CD4-positive, alpha-beta memory T cell (primary cell): ENCODE results near the gene TPM1. TPM values are rescaled to one million over a fixed set of nuclear protein-coding genes. Genes with fewer than 3 reads are reported as not detected.
A peak's percentile ranks its signal among the peaks of the same experiment; 100 is the strongest.

Source experiments
- CTCF ChIA-PET: fragments of 350-600 bp; sonication (Branson Sonifier 250); formaldehyde crosslinking; loops from one replicate; lab custom pipeline; 2021; ENCODE audit warnings: inconsistent platforms; ENCODE audit not compliant: partially characterized antibody; lab: Charles Lee
- POLR2A ChIA-PET: fragments of 350-600 bp; sonication (Branson Sonifier 250); formaldehyde crosslinking; loops from one replicate; lab custom pipeline; 2021; ENCODE audit not compliant: partially characterized antibody; lab: Charles Lee
- DNase-seq, 5 donors: peaks; one replicate each; pipeline versions ENCODE4 v3.0.0 to v3.0.0-alpha.2; 2020 to 2022; ENCODE audit warnings: mixed read lengths in 1 of 5
- H3K27ac ChIP-seq: one replicate; pipeline ENCODE4 v1.7.0; 2013; ENCODE audit warnings: low read depth, low read length
- H3K27me3 ChIP-seq: 2 replicates; pipeline ENCODE4 v1.7.0; 2013; ENCODE audit warnings: mild to moderate bottlenecking, low read length, moderate library complexity; ENCODE audit not compliant: insufficient read depth
- H3K36me3 ChIP-seq: 2 replicates; pipeline ENCODE4 v1.7.0; 2013; ENCODE audit warnings: mild to moderate bottlenecking, low read length, moderate library complexity; ENCODE audit not compliant: insufficient read depth
- H3K4me1 ChIP-seq: 2 replicates; pipeline ENCODE4 v1.7.0; 2013; ENCODE audit warnings: mild to moderate bottlenecking, low read length, moderate library complexity; ENCODE audit not compliant: insufficient read depth
- H3K4me3 ChIP-seq, 2 donors: one replicate each; pipeline ENCODE4 v1.7.0; 2013; ENCODE audit warnings: low read length in 2 of 2, mild to moderate bottlenecking in 1 of 2
- H3K9me3 ChIP-seq, 2 donors: one replicate each; pipeline ENCODE4 v1.7.0; 2013; ENCODE audit warnings: low read length in 2 of 2, control low read depth in 1 of 2; ENCODE audit not compliant: control insufficient read depth in 1 of 2
- H3K27ac Mint-ChIP-seq, 7 donors: one replicate each; pipeline ENCODE4 v1.8.0; 2020 to 2021; ENCODE audit warnings: mixed read lengths in 7 of 7, mild to moderate bottlenecking in 6 of 7, inconsistent platforms in 3 of 7, moderate library complexity in 3 of 7
- H3K27me3 Mint-ChIP-seq, 2 donors: one replicate each; pipeline ENCODE4 v1.8.0; 2020 to 2021; ENCODE audit warnings: mixed read lengths in 2 of 2
- H3K36me3 Mint-ChIP-seq, 2 donors: one replicate each; pipeline ENCODE4 v1.8.0; 2020 to 2021; ENCODE audit warnings: mixed read lengths in 2 of 2, inconsistent platforms in 1 of 2, mild to moderate bottlenecking in 1 of 2
- H3K4me1 Mint-ChIP-seq, 4 donors: one replicate each; pipeline ENCODE4 v1.8.0; 2020 to 2021; ENCODE audit warnings: mixed read lengths in 4 of 4, mild to moderate bottlenecking in 1 of 4
- H3K4me3 Mint-ChIP-seq, 8 donors: one replicate each; pipeline ENCODE4 v1.8.0; 2020 to 2021; ENCODE audit warnings: mixed read lengths in 8 of 8, mild to moderate bottlenecking in 7 of 8, moderate library complexity in 6 of 8, inconsistent platforms in 3 of 8
- H3K9me3 Mint-ChIP-seq, 8 donors: one replicate each; pipeline ENCODE4 v1.8.0; 2020 to 2021; ENCODE audit warnings: mixed read lengths in 8 of 8, mild to moderate bottlenecking in 5 of 8, inconsistent platforms in 3 of 8, moderate library complexity in 1 of 8
- intact Hi-C: fragments of 100-400 bp; cut with micrococcal nuclease; formaldehyde crosslinking; loops from one replicate; pipeline ENCODE4 v1.15.1; 2023
- polyA plus RNA-seq, 2 donors: library from polyadenylated mRNA; unstranded; fragments of 300-500 nt; fragmentation: Illumina TruSeq; gene quantifications; one replicate each; pipeline ENCODE4 v1.2.3, GENCODE V29; 2021
- total RNA-seq, 2 experiments: library from RNA; stranded (reverse); gene quantifications; one replicate each; pipeline ENCODE4 v1.2.3, GENCODE V29; 2021

TPM1 gene
- total and polyA plus RNA-seq, 4 experiments from 2014 or later: 8.5 to 29.4 (median 18.4) TPM

DNA sequence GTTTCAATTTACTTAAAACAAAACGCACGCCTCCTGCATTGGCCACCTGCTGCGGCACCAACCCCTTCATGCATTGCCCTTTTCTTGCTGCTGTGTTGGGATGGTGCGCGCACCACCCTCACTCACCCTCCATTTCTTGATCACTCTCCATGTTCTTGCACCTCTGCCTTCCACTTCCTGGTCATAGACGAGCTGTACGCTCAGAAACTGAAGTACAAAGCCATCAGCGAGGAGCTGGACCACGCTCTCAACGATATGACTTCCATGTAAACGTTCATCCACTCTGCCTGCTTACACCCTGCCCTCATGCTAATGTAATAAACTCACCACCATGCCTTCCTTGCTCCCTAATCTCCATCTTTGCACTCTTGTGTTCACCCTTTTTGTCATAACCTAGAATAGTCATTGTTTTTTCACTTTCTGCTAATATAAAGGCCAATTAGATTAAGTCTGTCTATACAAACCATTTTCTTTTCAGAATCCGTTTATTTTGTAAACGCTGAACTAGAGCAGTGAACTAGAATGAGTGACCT, 21.4 kb downstream of the TPM1 start:
- H3K36me3 Mint-ChIP-seq: peaks cover 63 to 70% of the 10 kb centered on the region in 2 donors
- POLR2A ChIA-PET: no interaction called here

DNA sequence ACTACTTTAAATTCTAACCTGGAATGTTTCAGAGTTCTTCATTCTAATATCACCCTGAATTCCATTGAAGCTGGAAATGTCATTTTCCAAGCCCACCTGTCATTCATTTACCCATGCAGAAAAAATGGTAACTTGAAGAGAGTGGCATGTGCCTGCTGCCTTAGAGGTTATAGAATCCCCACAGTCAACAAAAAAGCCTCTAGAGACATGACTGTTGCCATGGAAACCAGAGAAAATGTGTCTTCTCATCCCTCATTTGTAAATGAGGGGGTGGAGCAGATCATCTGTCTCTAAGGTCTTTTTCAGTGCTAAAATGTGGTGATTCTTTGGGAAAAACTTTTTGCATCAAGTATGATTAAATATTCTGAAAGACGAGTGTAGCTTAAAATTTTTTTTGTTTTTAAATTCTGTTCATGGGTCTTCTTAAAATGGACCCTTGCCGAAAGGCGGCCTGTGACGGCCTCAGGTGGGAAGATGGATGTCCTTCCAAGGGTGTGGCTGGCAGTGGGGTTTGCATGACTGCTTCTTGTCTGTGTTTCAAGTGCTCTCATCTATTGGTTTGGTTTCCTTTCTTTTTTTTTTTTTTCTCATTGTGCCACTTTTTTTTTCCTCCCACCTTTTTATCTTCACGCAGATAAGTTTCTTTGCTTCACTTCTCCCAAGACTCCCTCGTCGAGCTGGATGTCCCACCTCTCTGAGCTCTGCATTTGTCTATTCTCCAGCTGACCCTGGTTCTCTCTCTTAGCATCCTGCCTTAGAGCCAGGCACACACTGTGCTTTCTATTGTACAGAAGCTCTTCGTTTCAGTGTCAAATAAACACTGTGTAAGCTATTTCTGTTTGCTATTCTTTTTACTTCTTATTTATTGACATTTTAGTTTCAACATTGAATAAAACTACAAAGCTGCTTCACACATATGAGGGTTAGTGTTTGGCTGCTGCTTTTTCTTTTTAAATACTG, 23.0 kb downstream of the TPM1 start:
- ChIA-PET CTCF (interaction anchor here (4.5 kb wide), 1 partner anchor 18 kb away, joined by 34 read pairs; no protein-coding TSS in a partner anchor), POLR2A (no interaction called here)
- Histone ChIP-seq H3K4me3 (no peak overlapping the region), H3K27me3 (no peaks in the 10 kb centered on the region), H3K27ac (no peak overlapping the region), H3K4me1 (no peaks in the 10 kb centered on the region), H3K36me3 (peaks cover 16% of the 10 kb centered on the region), H3K9me3 (no peaks in the 10 kb centered on the region)
- Mint-ChIP-seq H3K4me3 (no peak overlapping the region), H3K36me3 (peaks cover 50 to 59% of the 10 kb centered on the region in 2 donors), H3K27me3 (no peaks in the 10 kb centered on the region), H3K4me1 (no peaks in the 10 kb centered on the region), H3K27ac (peak overlapping the region in 3 of 7 donors; percentile 6 to 74 (median 33)), H3K9me3 (no peaks in the 10 kb centered on the region)
- intact Hi-C loops: no loop called here
- no peak for DNase-seq

More for the DNA sequence above, 21.4 kb downstream of the TPM1 start:
- Histone ChIP-seq H3K4me1 (no peaks in the 10 kb centered on the region), H3K27me3 (no peaks in the 10 kb centered on the region), H3K27ac (no peak overlapping the region), H3K36me3 (peaks cover 28% of the 10 kb centered on the region), H3K9me3 (no peaks in the 10 kb centered on the region), H3K4me3 (no peak overlapping the region)
- Mint-ChIP-seq H3K27me3 (no peaks in the 10 kb centered on the region), H3K9me3 (no peaks in the 10 kb centered on the region), H3K4me1 (no peaks in the 10 kb centered on the region), H3K27ac (peak overlapping the region in 1 of 7 donors; percentile 38), H3K4me3 (no peak overlapping the region)
- no peak for DNase-seq
- CTCF ChIA-PET: interaction anchor here (4.5 kb wide), 1 partner anchor 16 kb away, joined by 34 read pairs; no protein-coding TSS in a partner anchor
- intact Hi-C loops: no loop called here

DNA sequence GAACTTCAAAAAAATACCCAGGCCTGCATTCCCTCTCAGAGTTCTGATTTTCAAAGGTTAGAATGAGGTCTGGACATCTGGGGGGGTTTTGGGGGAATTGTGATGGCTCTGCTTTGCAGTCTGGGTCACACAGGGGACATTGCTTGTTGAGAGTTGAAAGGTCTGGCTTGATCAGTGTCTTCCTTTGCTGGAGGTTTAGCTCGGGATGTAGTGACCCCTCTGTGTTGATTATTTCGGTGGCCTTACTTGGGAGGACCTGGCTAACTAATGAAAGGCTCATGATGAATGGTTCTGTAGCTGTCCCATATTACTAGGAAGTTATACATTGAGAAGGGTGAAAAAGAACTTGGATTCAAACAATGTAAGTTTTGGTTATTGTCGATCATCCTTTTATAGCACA, 23.7 kb downstream of the TPM1 start:
- no peaks in the 10 kb centered on the region for H3K9me3 ChIP-seq
- peak overlapping the region in 1 of 7 donors; percentile 10 for H3K27ac Mint-ChIP-seq
- no peaks in the 10 kb centered on the region for H3K9me3 Mint-ChIP-seq
- intact Hi-C loops: no loop called here
- no peak overlapping the region for H3K4me3 Mint-ChIP-seq
- H3K27me3 ChIP-seq: no peaks in the 10 kb centered on the region
- no peak for DNase-seq
- no peak overlapping the region for H3K27ac ChIP-seq
- H3K4me1 Mint-ChIP-seq: no peaks in the 10 kb centered on the region
- peaks cover 9% of the 10 kb centered on the region for H3K36me3 ChIP-seq
- no peak overlapping the region for H3K4me3 ChIP-seq
- H3K4me1 ChIP-seq: no peaks in the 10 kb centered on the region
- ChIA-PET CTCF (interaction anchor here (4.5 kb wide), 1 partner anchor 18 kb away, joined by 34 read pairs; no protein-coding TSS in a partner anchor), POLR2A (no interaction called here)
- peaks cover 50 to 59% of the 10 kb centered on the region in 2 donors for H3K36me3 Mint-ChIP-seq
- H3K27me3 Mint-ChIP-seq: no peaks in the 10 kb centered on the region

DNA sequence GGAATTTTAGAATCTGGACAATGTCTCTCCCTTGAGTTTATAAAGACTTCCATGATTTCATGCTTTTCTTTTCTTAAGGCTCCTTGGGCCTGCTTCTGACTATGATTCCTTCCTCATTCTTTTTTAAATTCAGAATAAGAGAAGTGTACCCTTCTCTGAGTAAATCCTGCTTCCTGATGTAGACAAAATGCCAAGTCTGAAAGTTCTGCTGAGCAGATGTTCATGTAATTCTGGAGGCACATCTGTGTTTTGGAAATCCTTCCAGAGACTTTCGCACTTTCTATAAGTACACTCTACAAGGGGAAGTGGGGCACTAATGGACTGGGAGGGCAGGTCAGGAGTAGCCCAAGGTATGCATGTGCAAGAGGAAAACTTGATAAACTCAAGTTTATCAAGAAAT, 24.8 kb downstream of the TPM1 start:
- no peaks in the 10 kb centered on the region for H3K4me1 ChIP-seq
- no peaks in the 10 kb centered on the region for H3K4me1 Mint-ChIP-seq
- H3K9me3 Mint-ChIP-seq: no peaks in the 10 kb centered on the region
- no peak overlapping the region for H3K27ac ChIP-seq
- no peaks in the 10 kb centered on the region for H3K27me3 Mint-ChIP-seq
- no peak for DNase-seq
- no peaks in the 10 kb centered on the region for H3K27me3 ChIP-seq
- intact Hi-C loops: no loop called here
- POLR2A ChIA-PET: no interaction called here
- CTCF ChIA-PET: no interaction called here
- peaks cover 41 to 52% of the 10 kb centered on the region in 2 donors for H3K36me3 Mint-ChIP-seq
- H3K4me3 ChIP-seq: no peak overlapping the region
- no peak overlapping the region for H3K4me3 Mint-ChIP-seq
- H3K27ac Mint-ChIP-seq: no peak overlapping the region
- H3K36me3 ChIP-seq: peaks cover 5% of the 10 kb centered on the region
- no peaks in the 10 kb centered on the region for H3K9me3 ChIP-seq

DNA sequence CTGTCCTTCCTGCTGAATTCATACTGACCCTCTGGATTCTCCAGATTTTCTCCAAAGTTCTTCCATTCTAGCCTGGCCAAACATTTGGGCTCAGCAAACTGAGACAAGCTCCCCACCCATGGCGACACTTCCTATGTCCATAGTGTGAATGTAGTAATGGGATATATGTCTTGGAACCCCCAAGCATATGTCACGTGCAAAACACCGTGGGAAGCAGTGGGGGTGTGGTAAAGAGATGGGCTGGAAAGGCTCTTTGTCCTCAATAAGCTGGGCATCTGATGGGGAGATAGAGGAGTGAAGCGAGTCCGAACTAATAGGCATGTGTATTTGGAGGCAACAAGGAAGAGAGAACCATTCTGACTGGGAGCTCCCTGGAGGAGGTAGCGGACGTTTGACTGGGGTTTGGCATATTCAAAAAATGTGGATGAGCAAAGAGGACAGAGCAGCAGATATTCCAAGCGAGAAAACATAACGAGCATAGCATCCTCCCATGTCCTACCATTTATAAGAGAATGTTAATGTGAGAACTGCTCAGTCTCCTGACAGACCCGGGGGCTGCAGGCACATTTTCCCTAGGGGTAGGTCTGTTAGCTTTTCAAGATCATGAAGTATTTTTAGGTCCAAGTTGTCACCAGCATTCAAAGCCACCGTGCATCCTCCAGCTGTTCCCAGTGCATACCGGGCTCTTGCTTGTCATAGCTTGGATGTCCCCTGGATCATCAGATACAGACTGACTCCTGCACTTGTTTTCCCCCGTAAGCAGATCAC, 25.6 kb downstream of the TPM1 start:
- no peak overlapping the region for H3K4me3 ChIP-seq
- H3K27ac ChIP-seq: no peak overlapping the region
- peaks cover 5% of the 10 kb centered on the region for H3K36me3 ChIP-seq
- CTCF ChIA-PET: no interaction called here
- intact Hi-C loops: no loop called here
- H3K27me3 Mint-ChIP-seq: no peaks in the 10 kb centered on the region
- no peak overlapping the region for H3K4me3 Mint-ChIP-seq
- H3K4me1 ChIP-seq: no peaks in the 10 kb centered on the region
- peaks cover 33 to 44% of the 10 kb centered on the region in 2 donors for H3K36me3 Mint-ChIP-seq
- no peaks in the 10 kb centered on the region for H3K9me3 Mint-ChIP-seq
- POLR2A ChIA-PET: no interaction called here
- DNase-seq: no peak
- no peaks in the 10 kb centered on the region for H3K9me3 ChIP-seq
- H3K4me1 Mint-ChIP-seq: no peaks in the 10 kb centered on the region
- no peaks in the 10 kb centered on the region for H3K27me3 ChIP-seq
- no peak overlapping the region for H3K27ac Mint-ChIP-seq

DNA sequence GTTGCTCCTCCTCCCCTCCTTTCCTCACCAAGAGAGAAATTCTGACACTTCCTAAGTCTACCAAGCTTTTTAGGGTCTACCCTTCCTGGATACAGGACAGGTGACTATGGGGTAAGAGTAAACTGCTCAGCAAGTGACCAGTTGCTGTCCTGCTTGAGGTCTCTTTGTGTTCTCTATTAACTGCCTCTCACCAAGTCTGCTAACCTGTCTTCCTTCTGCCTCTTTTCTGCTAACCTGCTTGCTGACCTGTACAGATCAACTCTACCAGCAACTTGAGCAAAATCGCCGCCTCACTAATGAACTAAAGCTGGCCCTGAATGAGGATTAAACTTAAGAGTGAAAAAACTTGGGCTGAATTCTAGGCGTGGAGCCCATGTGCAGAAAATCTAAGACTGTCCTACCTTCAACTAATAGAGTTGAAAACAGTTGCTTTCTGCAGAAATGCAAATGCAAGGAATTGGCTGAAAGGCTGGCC, 27.1 kb downstream of the TPM1 start:
- no peaks in the 10 kb centered on the region for H3K9me3 ChIP-seq
- Mint-ChIP-seq H3K4me3 (no peak overlapping the region), H3K36me3 (peaks cover 26 to 34% of the 10 kb centered on the region in 2 donors), H3K27ac (peak overlapping the region in 1 of 7 donors; percentile 31), H3K4me1 (no peaks in the 10 kb centered on the region), H3K27me3 (no peaks in the 10 kb centered on the region), H3K9me3 (peaks cover 0 to 2% (median 0%) of the 10 kb centered on the region in 8 donors)
- no peak overlapping the region for H3K4me3 ChIP-seq
- intact Hi-C loops: no loop called here
- no peaks in the 10 kb centered on the region for H3K27me3 ChIP-seq
- ChIA-PET CTCF (interaction anchor here (0.6 to 0.8 kb wide), 2 partner anchors 19 to 22 kb away, joined by 3 to 4 read pairs; no protein-coding TSS in a partner anchor), POLR2A (no interaction called here)
- no peak for DNase-seq
- H3K27ac ChIP-seq: no peak overlapping the region
- H3K36me3 ChIP-seq: no peaks in the 10 kb centered on the region
- no peaks in the 10 kb centered on the region for H3K4me1 ChIP-seq
